Right renal pelvis (tissue), 4 donors: Measurements from ENCODE around the gene NCAM2. TPM values are rescaled to one million over a fixed set of nuclear protein-coding genes. Genes with fewer than 3 reads are reported as not detected.

Source experiments
- DNase-seq, 4 donors: peaks; one replicate each; pipeline ENCODE4 v3.0.0-alpha.2; 2013; ENCODE audit warnings: low read depth in 4 of 4, low spot score in 3 of 4, missing footprints in 1 of 4
- polyA plus RNA-seq, 4 donors: library from polyadenylated mRNA; unstranded; fragments of 120-200 nt; gene quantifications; one replicate each; pipeline ENCODE4 v1.2.1, GENCODE V29; 2013; ENCODE audit not compliant: insufficient read length in 4 of 4

Gene NCAM2
- polyA plus RNA-seq, 4 donors, result 8.0 to 18.5 (median 11.1) TPM

DNA sequence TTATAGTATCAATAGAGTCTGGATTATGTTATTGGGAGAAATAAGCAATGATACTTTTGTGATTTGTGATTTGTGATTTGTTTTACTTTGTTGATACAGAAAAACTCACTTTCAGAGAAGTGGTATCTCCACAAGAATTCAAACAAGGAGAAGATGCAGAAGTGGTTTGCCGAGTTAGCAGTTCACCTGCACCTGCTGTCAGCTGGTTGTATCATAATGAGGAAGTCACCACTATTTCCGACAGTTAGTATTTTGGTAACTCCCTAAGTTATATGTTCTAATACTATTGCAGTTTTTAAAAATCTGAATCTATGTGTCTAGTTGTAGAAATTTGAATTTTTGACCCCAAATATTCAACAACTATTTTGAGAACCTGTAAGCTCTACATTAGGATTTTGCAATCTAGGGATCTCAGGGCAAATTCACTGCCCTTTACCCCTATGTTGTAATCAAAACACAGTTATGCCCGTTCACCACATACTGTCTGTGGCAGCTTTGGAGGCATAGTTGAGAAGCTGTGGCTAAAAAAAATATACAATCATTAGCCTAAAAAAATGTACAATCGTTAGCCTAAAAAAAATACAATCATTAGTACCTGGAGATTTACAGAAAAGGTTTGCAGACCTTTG lies 288.1 kb downstream of the NCAM2 start:
- no peak for DNase-seq

DNA sequence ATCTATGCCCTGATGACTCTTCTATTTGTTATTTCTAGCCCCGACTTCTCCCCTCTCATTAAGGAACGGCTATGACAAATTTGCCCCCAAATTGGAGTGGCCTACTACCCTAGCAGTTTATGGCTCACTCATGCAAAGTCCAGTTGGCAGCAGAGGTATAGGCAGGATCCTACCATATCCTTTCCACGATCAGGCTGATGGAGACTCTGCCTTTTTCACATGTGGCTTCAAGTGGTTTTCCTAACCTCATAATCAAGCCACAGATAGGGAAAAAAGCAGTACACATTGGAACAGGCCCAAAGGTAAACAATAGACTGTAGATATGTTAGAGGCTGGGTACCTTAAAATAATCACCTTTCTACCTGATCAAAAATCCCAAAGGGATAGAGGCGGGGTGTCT lies 292.5 kb downstream of the NCAM2 start:
- DNase-seq, result no peak

DNA sequence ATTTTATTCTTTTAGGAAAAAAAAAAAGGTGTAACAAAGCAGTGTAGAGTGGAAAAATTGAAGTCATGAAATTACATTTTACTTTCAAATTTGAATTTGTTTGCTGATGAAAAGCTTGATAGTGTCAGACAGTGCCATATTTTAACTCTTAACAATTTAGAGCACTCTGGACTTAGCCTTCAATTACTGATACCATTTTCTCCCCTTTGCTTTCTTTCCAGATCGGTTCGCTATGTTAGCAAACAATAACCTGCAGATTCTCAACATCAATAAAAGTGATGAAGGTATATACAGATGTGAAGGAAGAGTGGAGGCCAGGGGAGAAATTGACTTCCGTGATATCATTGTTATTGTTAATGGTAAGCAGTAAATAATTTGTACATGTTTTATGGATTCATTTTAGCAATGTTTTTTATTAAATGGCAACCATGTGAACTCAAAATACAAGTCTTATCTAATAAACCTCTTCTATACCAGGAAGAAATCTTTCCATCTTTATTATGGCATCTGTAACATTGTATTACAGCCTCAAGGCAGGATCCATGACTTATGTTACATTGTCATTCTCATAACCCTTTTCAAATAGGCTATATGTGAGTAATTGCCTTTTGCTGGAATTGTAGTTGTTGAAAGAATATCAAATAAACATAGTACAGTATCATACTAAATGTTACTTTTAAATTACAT lies 293.8 kb downstream of the NCAM2 start:
- DNase-seq, result no peak

DNA sequence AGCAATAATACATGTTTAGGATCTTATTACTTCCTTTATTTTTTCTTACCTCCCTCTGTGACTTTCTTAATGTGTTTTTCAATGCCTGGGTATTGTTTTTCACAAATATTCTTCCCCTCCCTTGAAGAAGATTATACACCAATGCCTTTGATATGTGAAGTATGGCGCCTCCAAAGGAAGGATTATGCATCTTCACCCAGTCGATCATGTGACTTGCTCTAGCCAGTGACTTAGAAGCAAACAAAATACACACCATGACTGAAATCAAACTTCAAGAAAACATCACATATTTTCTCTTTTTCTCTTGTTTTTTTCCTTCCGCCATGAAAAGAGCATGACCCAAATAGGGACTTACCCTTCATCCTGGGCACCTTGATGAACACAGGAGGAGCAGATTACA lies 297.1 kb downstream of the NCAM2 start:
- DNase-seq, result no peak

DNA sequence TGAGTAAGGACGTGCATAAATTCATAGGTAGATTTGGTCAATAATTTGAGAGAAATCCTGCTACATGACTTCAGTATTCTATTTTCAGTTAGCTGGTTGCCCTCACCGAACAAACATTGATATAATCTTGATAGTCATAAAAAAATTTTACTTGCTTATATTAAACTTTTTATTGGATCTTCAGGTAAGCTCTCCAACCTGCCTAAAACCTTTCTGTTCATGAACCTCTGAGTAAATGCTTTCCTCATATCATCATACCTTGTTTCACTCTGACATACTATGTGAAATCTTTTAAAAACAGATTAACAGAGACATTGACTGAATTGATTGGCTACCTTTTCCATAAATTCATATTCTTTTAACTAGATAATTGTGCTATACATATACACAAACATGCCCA lies 299.0 kb downstream of the NCAM2 start:
- no peak for DNase-seq

DNA sequence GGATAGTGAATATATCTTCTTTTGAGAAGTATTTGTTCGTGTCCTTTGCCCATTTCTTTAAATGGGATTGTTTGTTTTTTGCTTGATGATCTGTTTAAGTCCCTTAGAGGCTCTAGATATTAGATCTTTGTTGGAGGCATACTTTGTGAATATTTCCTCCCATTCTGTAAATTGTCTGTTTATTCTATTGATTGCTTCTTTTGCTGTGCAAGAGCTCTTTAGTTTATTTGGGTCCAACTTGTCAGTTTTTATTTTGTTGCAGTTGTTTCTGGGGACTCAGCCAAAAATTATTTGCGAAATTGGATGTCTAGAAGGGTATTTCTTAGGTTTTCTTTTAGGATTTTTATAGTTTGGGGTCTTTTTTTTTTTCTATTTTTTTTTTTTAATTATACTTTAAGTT lies 302.8 kb downstream of the NCAM2 start:
- no peak for DNase-seq

DNA sequence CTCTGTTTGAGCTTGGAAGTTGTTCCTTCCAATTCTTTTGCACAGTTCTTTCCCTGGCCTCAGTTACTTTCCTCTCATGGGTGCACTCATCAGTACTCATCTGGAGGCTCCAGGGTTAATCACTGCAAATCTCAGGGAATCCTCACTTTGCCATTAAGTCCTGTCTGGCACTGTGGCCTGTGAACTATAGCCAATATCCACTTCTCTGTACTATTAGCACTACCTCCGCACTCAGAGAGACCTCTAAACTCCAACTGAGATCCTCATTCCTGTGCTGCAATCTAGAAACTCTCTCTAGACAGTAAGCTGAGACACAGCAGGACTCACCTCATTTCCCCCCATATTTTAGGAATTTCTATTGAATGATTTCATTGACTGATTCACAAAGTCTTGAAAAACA lies 311.3 kb downstream of the NCAM2 start:
- no peak for DNase-seq

DNA sequence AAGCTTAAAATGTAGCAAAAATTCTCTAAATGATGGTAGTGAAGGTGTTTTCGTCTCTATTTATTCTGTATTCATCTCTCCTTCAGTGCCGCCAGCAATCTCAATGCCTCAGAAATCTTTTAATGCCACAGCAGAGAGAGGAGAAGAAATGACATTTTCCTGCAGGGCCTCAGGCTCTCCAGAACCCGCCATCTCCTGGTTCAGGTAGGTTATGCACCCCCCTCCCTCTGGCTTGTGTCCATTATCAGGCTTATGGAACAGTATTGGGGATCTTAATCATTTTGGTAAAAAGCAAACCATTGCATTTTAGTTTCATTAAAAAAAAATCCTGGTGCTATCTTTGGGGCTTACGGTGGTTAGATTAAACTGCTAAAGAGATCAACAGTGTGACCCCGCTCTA lies 326.1 kb downstream of the NCAM2 start:
- DNase-seq, result no peak

DNA sequence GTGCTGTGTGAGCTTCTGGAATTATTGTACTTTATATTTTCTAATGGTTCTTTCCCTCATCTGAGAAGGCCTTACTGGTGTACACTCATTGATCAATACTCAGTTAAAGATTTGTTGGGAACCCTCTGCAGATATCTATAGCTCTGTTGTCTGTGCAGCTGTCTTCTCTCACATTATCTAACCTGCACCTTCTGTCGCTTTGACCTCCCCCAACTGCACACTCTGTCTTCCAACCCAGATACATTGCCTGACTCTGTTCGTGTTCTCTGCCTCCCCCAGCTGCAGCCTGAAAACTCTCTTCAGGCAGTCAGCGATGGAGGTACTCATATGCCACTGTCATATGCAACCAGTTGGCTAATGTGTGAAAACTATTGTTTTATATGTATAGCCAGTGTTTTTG lies 334.3 kb downstream of the NCAM2 start:
- no peak for DNase-seq

DNA sequence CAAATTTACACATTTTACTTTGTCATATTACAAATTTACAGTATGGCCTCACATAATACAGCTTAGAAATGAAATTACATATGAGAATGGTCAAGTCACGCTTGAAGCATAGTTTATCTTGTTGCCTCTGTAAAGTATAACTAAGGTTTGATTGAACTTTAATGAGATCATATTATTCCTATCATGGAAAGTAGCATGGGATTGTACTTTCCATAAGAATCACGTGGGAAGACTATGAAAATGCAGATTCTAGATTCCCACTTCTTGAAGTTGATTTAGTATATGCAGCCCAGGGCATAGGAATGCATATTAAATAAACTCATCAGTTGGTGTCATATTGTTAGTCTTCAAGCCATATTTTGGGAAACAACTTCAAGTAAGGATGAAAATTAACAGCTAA lies 342.8 kb downstream of the NCAM2 start:
- no peak for DNase-seq

DNA sequence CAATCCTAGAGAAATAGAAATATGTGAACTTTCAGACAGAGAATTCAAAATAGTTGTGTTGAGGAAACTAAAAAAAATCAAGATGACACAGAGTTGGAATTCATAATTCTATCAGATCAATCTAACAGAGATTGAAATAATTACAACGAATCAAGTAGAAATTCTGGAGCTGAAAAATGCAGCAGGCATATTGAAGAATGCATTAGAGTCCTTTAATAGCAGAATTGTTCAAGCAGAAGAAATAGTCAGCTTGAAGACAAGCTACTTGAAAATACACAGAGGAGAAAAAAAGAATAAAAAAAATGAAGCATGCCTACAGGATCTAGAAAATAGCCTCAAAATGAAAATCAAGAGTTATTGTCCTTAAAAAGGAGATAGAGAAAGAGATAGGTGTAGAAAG lies 347.1 kb downstream of the NCAM2 start:
- DNase-seq, result no peak

DNA sequence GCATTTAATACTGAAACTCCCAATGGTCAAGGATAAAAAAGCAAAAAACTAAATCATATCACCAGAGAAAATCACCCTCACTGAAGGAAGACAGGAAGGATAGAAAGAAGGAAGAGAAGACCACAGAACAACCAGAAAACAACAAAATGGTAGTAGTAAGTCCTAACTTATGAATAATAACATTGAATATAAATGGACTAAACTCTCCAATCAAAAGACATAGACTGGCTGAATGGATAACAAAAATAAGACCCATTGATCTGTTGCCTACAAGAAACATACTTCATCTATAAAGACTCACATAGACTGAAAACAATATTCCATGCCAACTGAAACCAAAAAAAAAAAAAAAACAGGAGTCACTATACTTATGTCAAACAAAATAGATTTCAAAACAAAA lies 347.7 kb downstream of the NCAM2 start:
- DNase-seq, result no peak

DNA sequence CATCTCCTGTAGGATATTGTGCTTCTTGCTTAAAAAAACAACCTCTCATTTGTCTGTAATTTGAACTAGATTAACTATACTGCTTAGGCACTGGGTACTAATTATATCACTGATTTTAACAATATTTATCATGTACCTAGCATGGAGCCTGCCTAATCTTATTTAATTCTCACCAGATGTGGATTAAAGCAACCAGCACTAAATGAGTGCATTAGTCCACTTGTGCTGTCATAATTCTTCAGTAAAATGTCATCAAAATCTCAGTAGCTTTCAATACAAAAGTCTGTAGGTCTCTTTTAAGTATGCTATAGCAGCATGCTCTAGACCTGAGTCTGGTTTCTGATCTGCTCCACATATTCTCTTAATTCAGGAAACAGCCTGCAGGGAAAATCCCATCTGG lies 368.1 kb downstream of the NCAM2 start:
- no peak for DNase-seq

DNA sequence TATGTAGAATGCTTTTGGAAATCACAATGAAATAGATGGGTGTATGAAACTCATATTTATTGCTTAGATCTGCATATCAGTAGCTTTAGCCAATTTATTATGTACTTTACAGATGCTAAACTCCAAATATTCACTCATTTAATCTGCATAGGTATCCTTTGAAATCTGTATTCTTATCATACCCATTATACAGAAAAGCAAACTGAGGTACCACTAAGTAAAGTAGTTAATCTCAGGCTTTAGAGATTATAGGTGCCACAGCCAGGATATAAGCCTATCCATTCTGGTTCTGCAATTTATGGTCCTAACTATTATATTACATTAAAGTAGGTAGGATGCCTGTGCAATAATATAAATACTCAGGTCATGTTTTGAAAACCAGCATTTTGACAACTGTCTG lies 369.4 kb downstream of the NCAM2 start:
- no peak for DNase-seq

DNA sequence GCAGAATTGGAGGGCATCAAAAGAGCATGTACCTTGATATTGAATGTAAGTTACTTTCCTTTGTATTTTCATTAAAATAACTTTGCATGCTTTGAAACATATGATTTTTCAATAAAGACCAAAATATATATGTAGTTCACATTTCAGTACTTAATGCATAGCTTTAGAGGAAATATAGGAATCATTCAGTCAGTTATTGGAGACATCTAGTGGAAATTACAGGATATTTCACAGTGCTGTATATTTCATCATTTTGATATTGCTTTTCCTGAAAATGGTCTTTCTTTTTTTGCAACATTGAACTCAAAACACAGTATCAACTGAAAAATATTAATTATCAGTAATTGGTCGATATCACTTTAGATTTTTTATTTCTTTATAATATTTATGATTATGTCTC lies 375.8 kb downstream of the NCAM2 start:
- DNase-seq, result no peak

DNA sequence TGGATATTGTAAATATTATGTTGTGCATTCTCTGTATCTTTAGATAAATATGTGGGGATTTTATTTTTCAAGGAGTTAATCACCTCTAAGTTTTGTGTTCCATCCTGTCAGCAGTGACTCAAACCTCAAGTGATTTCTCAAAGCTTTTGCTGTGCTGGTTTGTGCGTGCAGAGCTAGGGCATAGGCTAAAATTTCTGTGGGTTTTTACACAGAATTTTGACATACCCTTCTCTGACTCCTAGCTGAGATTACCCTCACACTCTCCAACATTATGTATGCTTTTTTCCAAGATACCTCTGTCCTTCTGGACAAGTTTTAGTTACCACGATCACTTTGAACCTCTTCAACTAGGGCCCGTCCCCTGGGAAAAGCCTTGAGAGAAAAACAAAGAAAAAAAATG lies 384.9 kb downstream of the NCAM2 start:
- DNase-seq, result no peak

DNA sequence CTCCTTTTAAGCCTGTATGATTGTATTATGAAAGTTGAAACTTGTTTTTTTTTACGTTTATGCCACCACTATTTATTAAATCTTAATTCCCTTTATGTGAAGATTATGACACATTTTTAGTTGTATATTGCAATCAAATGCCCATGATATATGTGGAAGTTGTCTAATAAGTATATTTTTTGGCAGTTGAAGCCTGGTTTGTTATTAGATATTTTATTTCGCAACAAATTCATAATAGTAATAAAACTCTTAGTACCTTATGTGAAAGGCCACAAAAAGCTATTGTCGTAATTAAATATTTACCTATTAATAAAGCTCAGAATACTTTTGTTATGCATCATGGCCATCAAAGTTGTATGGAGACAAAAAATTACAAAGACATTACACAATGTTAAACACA lies 386.8 kb downstream of the NCAM2 start:
- no peak for DNase-seq

DNA sequence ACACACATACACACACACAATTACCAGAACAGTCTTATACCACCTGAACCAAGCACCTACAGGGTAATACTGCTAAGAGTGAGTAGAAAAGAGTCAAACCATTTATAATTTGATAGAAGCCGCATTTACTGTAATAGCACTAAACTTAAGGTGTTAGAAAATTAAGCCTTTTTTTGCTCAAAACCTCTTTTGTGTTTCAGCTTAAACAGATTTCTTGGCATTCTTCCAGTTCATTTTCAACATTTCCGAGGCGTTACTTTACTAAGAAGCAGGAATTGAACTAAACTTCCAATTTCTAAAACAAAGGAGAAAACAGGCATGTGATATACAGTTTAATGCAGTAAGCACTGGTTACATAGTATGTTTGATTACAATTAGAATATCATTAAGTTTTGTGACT lies 387.2 kb downstream of the NCAM2 start:
- DNase-seq, result no peak

DNA sequence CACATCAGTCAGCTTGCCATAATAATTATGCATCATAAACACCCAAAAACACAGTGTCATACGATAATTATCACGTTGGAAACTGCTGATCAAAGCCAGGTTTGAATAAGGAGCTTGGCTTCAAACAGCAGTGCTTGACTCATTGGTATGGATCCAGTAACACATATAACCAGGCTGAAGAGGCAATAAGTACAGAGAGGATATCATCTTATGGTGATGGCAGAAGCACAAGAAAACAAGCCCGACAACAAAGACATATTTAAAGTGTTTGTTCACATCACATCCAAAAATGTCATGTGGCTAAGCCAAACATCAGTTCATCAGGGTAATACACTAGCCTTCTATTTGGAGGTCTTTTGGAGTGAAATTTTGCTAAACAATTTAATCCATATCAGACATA lies 389.7 kb downstream of the NCAM2 start:
- DNase-seq, result no peak

DNA sequence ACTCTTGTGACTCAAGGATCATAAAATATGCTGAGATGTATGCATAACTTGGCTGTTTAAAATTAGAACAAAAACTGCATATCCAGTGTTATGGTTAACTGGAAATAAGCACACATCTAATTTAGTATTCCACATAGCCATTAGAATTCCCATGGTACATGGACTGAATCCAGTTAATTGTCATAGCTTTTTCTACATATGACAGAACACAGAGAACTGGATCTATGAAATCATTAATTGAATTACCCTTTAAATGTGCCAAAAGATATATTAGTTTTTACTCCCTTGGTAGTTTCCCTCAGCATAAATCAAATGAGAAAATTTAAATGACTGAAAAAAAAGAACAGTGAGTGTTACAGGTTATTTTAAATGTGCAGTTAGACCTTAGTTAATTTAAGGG lies 395.9 kb downstream of the NCAM2 start:
- DNase-seq, result no peak

DNA sequence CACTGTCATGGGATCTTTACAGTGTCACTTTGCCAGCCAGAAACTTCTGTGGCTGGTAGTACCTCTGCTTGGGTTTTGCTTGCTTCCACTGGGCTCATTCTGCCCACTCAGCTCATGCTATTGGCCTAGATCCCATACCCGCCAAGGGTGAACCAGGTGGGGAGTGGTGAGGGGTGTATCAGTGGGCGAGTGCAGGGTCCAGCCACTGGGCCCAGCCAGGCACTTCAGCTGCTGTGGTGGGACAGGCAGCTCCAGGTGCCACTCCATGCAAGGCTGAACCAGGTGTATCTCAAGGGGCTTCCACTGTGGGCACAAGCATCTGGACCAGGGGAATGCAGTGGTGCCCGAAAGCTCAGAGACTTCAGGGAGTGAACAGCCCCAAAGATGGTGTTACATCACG lies 398.2 kb downstream of the NCAM2 start:
- no peak for DNase-seq

DNA sequence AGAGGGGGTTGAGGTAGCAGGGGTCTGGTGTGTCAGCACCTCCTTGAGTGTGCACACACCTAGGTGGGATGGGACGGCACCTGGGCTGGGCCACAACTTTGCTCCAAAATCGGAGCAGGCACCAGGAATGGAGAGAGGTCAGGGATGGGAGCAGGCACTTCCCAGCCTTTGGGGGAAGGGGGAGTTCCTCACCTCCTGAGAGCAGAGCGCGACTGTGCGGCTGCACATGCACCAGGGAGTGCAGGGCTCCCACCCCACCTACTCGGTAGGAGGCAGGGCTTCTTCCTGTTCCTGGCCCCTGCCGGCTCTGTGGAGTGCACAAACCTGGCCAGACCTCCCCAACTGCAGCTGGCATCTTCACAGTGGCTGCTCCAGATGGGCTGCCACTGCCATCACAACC lies 399.3 kb downstream of the NCAM2 start:
- DNase-seq, result no peak

DNA sequence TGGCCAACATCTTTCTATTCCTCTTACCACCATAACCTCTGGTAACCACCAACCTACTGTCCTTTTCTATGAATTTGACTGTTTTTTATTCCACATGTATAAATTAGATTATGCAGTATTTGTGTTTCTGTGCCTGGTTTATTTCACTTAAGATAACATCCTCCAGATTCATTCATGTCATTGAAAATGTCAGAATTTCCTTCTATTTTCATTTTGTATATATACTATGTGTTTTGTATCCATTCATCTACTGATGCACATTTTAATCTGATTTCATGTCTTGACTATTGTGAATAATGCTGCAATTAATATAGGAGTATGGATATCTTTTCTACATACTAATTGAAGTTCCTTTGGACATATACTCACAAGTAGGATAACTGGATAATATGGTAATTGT lies 403.2 kb downstream of the NCAM2 start:
- DNase-seq, result no peak
